OCI-LY1 (cell line): ENCODE data around the gene ZP1.
"Not testable (repeated sequence)": the region's sequence is repeated elsewhere in the genome, so short reads cannot be mapped to it uniquely, and the experiment has no call there.

Experiments used
- CTCF ChIP-seq: fragments of 200-600 bp; sonication (generic), shearing (Covaris generic); IDR thresholded peaks from 2 replicates; pipeline ENCODE4 v1.5.1; 2017; ENCODE audit warnings: mild to moderate bottlenecking, antibody characterized with exemption, low read length, moderate library complexity, mixed read lengths
- EZH2 ChIP-seq: fragments of 200-600 bp; sonication (generic), shearing (Covaris generic); IDR thresholded peaks from 2 replicates; pipeline ENCODE4 v1.8.0; 2017; ENCODE audit warnings: borderline replicate concordance, mixed run types, mild to moderate bottlenecking, antibody characterized with exemption, low read length, moderate library complexity, mixed read lengths

GRCh38 chr11:60909680-60910280 lies 42.4 kb downstream of the ZP1 start:
- not testable (repeated sequence) for TF ChIP-seq CTCF, EZH2
